ENCODE data around the gene SCAMP4. TPM values are rescaled to one million over a fixed set of nuclear protein-coding genes. Genes with fewer than 3 reads are reported as not detected.

Gene SCAMP4
- total and polyA plus RNA-seq, 2 donors from 2014 or later: 49.5 to 90.1 TPM

- no peaks in the 10 kb centered on the region for H3K4me1 ChIP-seq (ENCODE audit: control insufficient read depth in 2 of 3, insufficient read depth in 2 of 3, low read depth in 1 of 3, low read length in 3 of 3)
- H3K9ac ChIP-seq (ENCODE audit: low read length in 3 of 3): no peak overlapping the region
- H3K36me3 ChIP-seq (ENCODE audit: control insufficient read depth in 2 of 3, insufficient read depth in 3 of 3, low read length in 3 of 3): no peaks in the 10 kb centered on the region
- no peak for TF ChIP-seq CTCF (IDR thresholded peaks at IDR 0.05; ENCODE audit: borderline replicate concordance, extremely low read depth, insufficient read depth)
- peak in 1 of 5 donors; percentile 76 for DNase-seq
- intact Hi-C loops (cut with DNase I): no loop called here
- no peaks in the 10 kb centered on the region for H3K9me3 ChIP-seq (ENCODE audit: control insufficient read depth in 2 of 3, insufficient read depth in 1 of 3, low read length in 3 of 3)
- no peaks in the 10 kb centered on the region for H3K27me3 ChIP-seq (ENCODE audit: control insufficient read depth, insufficient read depth, low read length)
- no peak for FAIRE-seq
- H3K4me3 ChIP-seq (ENCODE audit: low read length in 3 of 3): no peak overlapping the region
- H3K27ac ChIP-seq (ENCODE audit: low read depth in 2 of 2, low read length in 2 of 2): no peak overlapping the region
These were observed 49.3 kb downstream of the SCAMP4 start for GRCh38 chr19:1954532-1954933.

- H3K9me3 ChIP-seq (ENCODE audit: control insufficient read depth in 2 of 3, insufficient read depth in 1 of 3, low read length in 3 of 3): no peaks in the 10 kb centered on the region
- FAIRE-seq (no peak), DNase-seq (peak in 1 of 5 donors; percentile 63)
- no peak overlapping the region for H3K27ac ChIP-seq (ENCODE audit: low read depth in 2 of 2, low read length in 2 of 2)
- H3K4me1 ChIP-seq (ENCODE audit: control insufficient read depth in 2 of 3, insufficient read depth in 2 of 3, low read depth in 1 of 3, low read length in 3 of 3): no peaks in the 10 kb centered on the region
- no peak overlapping the region for H3K4me3 ChIP-seq (ENCODE audit: low read length in 3 of 3)
- intact Hi-C loops (cut with DNase I): no loop called here
- no peaks in the 10 kb centered on the region for H3K27me3 ChIP-seq (ENCODE audit: control insufficient read depth, insufficient read depth, low read length)
- no peak overlapping the region for H3K9ac ChIP-seq (ENCODE audit: low read length in 3 of 3)
- H3K36me3 ChIP-seq (ENCODE audit: control insufficient read depth in 2 of 3, insufficient read depth in 3 of 3, low read length in 3 of 3): no peaks in the 10 kb centered on the region
- TF ChIP-seq CTCF (IDR thresholded peaks at IDR 0.05; ENCODE audit: borderline replicate concordance, extremely low read depth, insufficient read depth): no peak
These were observed 50.2 kb downstream of the SCAMP4 start for GRCh38 chr19:1955171-1956121.

GRCh38 chr19:1956122-1956494 is 50.9 kb downstream of the SCAMP4 start:
- no peak for TF ChIP-seq CTCF (IDR thresholded peaks at IDR 0.05; ENCODE audit: borderline replicate concordance, extremely low read depth, insufficient read depth)
- no peak for DNase-seq
- H3K36me3 ChIP-seq (ENCODE audit: control insufficient read depth in 2 of 3, insufficient read depth in 3 of 3, low read length in 3 of 3): no peaks in the 10 kb centered on the region
- no peak overlapping the region for H3K9ac ChIP-seq (ENCODE audit: low read length in 3 of 3)
- no peak overlapping the region for H3K4me3 ChIP-seq (ENCODE audit: low read length in 3 of 3)
- peaks cover 0 to 4% (median 0%) of the 10 kb centered on the region in 3 donors for H3K4me1 ChIP-seq (ENCODE audit: control insufficient read depth in 2 of 3, insufficient read depth in 2 of 3, low read depth in 1 of 3, low read length in 3 of 3)
- intact Hi-C loops (cut with DNase I): no loop called here
- no peaks in the 10 kb centered on the region for H3K9me3 ChIP-seq (ENCODE audit: control insufficient read depth in 2 of 3, insufficient read depth in 1 of 3, low read length in 3 of 3)
- no peak for FAIRE-seq
- H3K27ac ChIP-seq (ENCODE audit: low read depth in 2 of 2, low read length in 2 of 2): no peak overlapping the region
- no peaks in the 10 kb centered on the region for H3K27me3 ChIP-seq (ENCODE audit: control insufficient read depth, insufficient read depth, low read length)

Measured in kidney (tissue), 14 donors.